ENCODE results near the gene MAN1A2.
A peak's percentile ranks its signal among the peaks of the same experiment; 100 is the strongest.

The MAN1A2 gene

DNA sequence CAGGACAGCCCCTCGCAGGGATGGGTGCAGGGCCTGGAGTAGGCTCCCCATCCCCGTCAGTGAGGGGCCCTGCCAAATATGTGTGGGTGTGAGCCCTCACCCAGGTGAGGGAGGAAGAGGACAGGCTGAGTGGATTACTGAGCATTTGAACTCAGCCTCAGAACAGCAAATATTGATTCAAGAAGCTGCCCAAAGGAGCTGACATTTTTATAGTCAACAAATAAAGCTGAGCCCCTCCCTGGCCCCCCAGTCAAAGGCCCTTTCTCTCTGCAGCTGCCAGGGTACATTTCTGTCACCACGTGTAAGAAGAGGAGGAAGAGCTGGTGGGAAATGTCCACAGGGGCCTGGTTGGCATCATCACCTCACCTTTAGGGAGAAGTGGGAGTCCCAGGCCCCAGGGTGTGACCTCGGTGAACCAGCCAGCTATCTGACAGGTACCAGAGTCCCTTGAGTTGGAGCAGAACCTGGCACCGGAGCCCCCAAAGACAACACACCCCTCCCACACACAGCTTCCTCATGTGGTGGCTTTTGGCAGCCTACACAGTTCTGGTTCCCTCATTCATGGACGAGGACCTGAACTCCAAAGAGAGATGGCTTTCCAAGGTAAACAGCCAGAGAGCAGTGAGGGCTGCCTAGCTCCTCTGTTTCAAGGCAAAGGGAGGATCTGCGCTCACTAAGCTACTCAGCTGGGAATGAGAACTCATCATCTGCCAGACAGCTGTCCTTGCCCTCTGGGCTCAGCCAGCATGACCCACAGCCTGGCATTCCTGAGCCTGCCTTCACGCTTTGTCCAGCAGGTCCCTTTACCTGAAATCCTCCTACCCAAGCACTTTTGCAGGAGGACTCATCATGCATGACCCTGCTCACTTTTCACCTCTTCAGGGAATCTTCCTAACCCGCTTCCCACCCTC, 195.6 kb downstream of the MAN1A2 start:
- DNase-seq: peak; percentile 44

DNA sequence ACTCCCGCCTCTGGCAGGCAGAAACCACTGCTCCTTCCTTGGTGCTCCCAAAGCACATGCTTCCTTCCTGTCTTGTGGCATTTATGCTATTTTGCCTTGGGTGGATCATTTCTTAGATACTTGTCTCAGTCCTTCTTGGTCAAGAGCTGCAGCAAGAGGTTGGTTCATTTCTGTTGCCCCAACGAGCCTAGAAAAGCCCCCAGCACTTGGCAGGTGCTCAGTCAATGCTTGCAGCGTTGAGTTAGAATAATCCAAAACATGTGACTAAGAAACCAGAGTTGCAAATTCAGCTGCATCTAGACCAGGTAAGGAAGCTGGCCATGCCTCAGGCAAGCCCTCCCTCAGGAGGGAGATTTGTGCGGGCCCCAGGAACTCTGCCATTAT, 196.2 kb downstream of the MAN1A2 start:
- DNase-seq: no peak

DNA sequence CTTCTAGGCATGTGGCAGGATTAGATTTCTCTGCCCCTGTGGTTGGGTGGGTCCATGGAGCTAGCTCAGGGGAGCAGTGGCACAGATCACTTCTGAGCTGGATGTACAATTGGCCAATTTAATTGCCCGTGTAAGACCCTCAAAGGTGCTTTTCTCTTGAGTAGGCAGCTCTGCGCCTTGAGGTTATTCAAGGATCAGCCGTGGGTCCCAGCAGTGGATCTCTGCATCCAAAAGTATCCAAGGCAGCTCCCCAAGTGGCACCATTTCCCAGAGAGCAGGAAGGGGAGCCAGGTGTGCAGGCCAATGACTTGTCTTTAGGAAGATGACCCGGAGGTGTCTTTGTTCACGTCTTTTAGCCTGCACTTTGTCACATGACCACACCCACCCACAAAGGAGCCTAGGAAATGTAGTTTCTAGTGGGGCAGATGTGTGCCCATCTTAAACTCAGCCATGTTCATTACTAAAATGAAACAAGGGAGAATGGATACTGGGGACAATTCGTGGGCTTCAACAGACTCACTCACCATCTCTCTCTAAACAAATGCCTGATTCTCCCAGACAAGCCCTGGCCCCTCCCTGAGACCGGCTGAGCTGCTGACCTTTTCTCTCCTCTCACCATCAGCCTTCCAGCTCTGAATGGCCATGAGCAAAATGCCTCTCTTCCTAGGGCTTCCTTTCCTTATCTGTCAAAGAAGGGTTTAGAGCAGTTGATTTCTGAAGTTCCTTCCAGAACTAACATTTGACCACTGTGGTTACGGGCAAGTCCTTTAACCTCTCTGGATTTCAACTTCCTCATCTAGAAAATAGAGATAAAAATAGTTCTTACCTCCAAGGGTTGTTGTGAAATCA, 197.2 kb downstream of the MAN1A2 start:
- DNase-seq: peak; percentile 35

DNA sequence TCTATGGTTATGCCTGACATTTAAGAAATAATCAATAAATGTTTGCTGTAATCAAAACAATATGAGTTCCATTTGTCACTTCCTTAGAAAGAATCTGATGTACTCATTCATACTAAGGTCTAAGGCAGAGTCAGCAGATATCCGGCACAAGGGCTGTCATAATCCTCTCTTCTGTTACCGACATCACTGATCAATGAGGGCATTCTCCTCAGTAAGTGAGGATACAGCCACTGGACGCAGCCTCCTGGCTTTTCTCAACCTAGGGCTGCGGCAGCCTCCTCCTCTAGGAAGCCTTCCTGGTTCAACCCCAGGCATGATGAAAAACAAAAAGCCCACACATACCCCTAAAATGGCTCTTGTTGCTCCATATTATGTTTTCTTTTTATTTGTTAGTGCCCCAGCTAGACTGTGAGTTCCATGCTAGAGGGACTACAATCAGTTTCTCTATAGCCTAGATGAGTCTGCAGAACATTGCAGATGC, 197.9 kb downstream of the MAN1A2 start:
- DNase-seq: peak; percentile 9

DNA sequence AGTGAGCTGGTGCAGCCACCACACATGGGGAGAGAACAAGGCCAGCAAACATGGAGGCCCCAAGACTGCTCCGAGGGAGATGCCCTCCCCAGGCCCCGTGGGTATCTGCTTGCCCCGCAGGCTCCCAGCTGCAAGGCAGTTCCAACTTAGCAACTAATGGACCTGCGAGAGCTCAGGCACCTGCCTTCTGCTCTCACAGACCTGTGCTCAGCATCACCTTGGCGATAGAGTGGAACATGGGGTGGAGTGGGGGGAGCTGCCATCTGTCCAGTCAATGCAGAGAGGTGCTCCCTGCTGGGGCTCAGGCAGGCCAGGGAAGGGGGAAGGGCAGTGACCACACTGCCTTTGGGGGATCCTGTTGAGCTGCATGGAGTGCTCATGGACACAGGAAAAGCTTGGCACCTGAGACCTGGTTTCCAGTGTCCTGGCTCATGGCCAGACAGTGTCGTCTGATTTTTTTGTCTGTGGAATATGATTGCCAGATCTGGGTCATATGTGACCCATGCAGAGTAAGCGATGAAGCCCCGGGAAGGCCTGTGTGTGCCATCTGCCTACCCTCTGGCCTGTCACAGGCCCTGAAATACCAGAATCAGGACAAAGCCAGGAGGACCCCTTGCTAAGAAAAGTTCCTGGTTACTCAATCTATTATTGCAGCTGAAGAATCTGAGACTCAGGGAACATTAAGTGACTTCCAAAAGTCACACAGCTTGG, 198.7 kb downstream of the MAN1A2 start:
- peak; percentile 33 for DNase-seq

DNA sequence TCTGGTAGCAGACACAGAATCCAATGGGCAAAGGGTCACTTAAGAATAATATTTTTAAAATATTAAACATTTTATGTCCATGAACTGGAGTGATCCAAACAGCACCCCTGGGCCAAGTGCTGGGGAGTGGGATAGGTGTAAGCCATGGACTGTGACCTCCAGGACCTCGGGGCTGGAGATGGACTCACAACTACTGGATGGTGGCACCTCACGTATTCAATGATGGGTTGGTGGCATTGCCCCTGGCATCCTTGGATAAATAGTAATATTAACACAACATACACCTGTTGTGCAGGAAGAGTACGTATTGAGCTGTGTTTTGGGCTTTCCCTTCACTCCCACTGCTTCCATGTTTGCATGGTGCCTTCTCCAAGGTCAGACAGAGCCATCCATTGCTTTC, 199.3 kb downstream of the MAN1A2 start:
- DNase-seq: peak; percentile 30

DNA sequence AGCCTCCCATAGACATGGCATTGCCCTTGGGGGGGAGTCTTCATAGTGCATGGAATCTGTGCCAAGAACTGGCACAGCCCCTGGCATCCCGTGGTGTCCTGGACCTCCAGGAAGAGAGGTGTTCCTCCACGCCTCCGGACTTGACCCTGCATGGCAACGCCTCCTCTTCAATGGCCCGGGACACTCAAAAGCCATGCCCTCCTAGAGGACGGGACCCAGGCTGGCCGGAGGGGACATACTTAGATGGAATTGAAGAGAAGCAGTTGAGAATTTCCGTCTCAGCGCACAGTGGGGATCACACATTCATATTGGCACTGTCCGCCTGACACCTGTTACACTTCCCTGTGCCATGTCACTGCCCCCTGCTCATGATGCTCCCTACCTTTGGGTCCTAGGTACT, 200.2 kb downstream of the MAN1A2 start:
- peak; percentile 26 for DNase-seq

DNA sequence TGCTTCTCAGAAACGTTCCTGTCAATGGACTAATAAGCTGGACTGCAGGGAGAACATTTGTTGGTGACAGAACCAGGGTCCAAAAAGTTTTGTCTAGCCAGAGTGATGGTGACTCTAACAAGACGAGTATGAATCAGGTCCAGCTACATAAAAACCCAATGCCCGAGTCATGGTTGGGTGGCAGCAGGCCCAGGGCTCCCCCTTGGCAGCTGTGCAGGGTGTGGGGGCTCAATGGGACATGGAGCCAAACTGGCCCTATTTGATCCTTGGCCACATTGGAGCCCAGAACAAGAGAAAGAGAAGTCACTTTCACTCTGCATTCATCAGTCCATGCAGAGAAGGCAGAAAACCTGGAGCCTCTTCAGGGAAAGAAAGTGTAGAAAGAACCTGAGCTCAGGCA, 200.7 kb downstream of the MAN1A2 start:
- DNase-seq: peak; percentile 45

DNA sequence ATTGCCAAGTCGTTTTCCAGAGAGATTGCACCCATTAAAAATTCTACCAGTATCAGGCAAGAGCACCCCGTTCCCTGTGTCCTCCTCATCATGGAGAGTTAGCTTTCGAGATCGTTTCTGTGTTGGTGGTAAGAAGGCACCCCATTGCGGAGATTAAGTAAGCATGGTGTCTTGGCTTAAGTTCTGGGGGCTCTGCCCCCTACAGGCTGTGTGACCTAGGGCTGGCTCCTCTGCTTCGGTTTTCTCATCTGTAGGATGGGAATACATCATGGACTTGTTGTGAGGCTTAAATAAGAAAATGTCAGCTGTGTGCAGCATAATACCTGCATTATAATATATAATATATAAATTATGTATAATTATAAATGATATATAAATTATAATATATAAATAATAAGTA, 201.8 kb downstream of the MAN1A2 start:
- DNase-seq: peak; percentile 37

DNA sequence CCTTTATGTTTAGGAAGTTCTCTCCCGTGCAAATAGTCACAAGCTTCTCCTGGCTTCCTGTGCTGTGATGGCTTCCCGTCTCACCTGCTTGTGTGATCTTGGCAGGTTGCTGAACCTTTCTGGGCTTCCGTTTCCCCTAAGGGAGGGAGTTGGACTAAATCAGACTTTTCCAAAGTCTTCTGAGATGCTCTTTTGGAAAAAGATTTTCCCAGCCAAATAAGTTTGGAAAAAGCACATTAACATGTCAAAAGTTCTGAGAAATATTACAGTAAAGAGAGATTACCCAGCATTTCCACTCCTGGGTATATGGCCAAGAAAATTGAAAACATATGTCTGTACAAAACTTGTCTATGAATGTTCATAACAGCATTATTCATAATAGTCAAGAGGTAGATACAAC, 202.6 kb downstream of the MAN1A2 start:
- DNase-seq: no peak

DNA sequence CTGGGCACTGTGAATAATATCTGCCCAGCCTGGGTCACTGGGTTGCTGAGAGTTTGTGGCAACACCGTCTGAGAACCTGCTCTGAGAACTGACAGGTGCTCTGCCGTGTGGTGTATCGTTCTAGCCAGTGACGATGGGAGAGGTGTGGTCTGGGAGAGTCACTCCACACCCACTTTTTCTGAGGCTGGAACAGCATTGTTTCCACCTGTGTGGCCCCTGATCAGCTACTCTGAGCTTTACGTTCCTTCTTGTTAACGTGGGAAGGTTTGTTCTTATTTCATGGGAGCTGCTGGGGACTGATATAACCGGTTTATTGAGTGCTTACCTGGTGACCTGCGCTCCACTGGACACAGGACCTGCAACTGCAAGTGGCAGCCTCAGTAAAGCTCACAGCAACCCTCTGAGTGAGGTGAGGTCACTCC, 203.8 kb downstream of the MAN1A2 start:
- DNase-seq: peak; percentile 11

DNA sequence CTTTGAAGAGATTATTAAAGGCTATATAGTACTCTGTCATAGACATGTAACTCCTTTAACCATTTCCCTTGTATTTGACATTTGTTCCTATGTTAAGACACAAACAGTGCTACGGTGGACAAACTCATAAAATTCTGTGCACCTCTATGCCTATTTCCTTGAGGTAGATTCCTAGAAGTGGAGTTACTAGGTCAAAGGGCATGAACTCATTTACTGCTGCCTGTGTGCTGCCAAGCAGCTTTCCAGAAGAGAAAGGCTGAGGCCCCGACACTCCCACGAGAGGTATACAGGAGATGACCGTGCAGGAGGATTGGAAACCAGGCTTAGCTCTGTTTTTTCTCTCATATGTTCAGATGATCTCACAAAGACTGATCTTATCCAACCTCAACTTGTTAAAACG, 204.2 kb downstream of the MAN1A2 start:
- DNase-seq: no peak

DNA sequence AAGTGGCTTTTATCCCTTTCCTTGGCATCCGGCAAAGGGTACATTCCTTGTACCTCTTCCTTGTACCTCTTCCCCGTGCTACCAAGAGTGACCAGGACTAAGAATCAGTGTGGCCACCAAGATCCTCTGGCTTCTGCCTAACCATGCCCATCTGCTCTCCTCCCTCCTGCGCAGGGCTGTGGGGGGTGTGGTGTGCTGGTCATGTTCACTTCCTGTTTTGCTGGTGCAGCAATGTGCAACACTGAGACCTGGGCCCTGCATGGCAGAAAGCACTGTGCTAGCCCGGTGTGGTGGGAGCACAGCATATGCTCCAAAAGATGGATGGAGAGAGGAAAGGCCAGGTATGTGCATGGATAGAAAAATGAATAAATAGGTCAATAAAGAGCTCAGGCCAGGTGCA, 205.3 kb downstream of the MAN1A2 start:
- DNase-seq: peak; percentile 62

DNA sequence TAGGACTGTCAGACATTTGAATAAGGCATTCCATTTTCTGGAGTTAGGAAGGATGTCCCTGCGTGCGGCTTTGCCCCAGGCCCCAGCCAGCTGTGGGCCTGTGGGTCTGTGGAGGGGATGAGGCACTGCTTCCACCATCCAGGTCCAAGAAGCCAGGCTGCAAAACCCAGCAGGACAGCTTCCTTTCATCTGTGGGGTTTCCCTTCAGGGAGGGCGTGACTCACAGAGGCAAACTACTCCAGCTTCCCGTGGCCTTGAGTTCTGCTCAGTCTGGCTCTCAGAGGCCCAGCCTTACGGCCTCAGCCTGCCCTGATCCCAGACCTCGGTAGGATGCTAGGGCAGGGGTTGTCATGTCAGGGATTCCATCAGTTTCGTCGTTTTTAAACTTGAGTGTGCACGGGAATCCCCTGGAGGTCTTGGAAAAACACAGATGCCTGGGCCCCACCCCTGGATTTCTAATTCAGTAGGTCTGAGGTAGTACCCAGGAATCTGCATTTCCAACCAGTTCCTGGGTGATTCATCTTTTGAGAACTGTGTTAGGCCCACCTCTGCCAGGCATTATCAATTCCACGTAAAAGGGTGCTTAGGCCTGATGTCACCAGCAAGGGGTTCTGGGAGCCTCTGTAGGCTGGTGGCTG, 206.3 kb downstream of the MAN1A2 start:
- DNase-seq: peak; percentile 54

DNA sequence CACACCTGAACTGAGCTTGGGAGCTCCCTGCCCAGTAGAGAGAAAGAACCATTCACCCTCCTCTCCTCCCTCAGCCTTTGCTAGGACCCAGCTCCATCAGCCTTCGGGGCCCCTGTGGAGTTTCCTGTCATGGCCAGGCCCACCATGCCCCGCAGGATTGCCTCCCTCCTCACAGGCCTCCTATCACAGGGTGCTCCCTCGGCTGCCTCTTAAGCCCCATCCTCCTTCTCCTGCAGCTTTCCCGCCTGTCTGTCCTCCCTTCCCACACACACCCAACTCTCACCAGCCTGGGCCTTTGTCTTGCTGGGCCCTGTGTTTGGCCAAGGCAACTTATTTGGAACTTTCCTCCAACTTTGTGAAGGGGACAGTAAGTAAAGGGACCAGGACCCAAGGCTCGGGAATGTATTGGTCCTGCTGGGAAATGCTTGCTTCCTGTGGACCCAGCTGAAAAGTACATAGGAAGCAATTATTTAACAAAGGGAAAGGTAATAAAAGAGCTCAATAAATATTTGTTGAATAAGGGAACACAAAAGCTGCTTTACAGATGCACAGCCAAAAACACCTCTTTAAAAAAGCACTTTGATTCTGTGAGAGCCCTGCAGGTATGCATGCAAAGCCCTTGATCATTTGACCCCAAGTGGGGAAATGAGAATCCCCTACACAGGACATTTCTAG, 207.0 kb downstream of the MAN1A2 start:
- DNase-seq: peak; percentile 33

DNA sequence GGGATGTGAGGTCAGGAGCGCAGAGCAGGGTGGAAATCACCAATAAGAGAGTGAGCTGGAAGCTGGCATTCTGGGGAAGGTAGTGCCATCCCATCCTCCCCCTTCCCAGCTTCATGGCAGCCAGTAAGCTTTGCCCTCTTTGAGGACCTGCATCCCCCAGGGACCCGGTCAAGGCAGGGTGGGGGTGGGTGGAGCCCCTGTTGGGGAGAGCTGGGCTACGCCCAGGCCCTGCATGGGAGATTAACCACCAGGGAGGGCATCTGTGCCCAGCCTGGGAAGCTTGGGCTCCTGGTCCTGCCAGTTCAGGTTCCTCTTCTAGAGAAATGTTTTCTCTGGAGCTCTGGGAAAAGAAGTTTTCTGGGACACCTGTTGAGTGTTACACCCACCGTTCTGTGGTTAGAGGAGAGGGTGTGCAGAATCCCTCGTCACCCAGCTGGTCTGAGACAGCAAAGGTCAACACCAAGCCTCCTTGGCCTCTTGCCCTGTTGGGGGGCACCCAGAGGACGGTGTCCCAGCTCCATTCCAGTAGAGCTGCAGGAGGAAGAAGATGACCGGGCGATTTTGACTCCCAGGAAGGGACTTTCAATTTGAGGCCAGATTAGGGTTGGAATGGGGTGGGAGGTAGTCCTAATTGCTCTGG, 208.5 kb downstream of the MAN1A2 start:
- DNase-seq: peak; percentile 48

DNA sequence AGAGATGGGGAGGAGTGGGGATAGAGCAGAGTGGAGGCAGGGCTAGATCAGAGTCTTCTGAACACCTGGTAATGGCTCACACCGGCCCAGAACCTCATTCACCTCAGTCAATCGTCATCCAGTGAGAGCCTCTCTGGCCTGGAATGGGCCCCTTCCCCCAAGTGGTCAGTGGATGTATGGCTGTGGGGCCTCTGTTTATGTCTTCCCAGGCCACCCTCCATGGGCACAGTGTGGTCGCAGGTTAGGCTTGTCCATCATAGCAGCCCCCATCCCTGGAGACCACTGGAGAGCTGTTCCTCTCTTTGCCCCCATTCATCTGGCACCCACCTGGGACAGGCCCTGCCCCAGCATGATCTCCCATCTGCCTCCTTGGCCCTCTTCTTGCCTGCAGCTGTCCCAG, 209.0 kb downstream of the MAN1A2 start:
- DNase-seq: no peak

DNA sequence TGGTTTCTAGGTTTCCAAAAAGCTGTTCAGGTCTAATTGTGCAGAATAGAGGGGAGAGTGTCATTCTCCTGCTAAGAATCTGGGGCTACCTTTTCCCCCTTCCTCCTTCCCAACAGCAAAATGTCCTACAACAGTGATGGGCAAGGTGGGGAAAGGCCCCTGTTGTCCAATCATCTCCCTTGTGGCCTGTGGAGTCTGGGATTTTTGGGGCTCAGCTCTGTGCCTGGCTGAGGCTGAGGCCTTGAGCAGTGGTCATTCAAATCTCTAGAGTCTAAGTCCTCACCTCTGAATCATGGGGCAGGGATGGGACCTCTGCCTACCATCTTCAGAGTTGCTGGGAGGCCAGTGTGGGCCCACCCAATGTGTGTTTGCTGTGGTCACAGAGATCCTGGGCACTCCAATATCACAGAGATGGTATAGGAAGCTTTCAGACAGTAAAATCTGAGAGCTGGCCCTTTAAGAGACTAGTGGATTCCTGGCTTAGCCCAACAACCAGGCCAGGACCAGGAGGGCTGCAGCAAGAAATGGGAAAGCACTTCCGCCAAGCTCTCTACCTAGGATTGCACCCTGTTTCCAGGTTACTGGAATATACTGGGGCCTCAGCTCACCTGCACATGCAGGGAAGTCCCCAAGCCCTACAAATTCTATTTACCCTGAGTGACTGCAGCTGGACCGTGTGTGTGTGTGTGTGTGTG, 210.1 kb downstream of the MAN1A2 start:
- DNase-seq: no peak

DNA sequence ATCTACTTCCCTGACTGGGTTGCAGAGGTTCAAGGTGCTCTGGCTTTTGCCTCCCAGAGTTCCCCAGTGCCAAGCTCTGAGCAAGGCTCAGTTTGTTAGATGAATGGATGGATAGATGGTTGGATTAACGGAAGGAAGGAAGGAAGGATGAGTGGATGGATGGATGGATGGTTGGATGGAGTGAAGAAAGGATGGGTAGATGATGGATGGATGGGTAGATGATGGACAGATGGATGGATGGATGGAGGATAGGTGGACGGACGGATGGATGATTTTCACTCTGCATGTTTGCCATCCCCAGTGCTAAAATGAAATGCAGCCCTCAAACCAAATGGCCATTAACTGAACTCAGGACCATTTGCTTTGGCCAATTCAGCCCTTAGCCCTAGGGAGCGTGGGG, 211.2 kb downstream of the MAN1A2 start:
- no peak for DNase-seq
